Upper lobe of left lung (tissue), 4 donors: ENCODE results near the gene TUBGCP2.

ENCODE experiments used
- CTCF ChIP-seq, 6 experiments: fragments of 450-650 bp in 4 of 6; fragments of 200-600 bp in 2 of 6; sonication (generic) in 2 of 6; IDR thresholded peaks; one replicate each; pipeline ENCODE4 v1.5.1; 2016 to 2019; ENCODE audit warnings: antibody characterized with exemption in 6 of 6
- EP300 ChIP-seq, 4 donors: sonication (generic); formaldehyde crosslinking; IDR thresholded peaks; one replicate each; pipeline ENCODE4 v1.5.1; 2017; ENCODE audit warnings: antibody characterized with exemption in 4 of 4, control low read depth in 2 of 4
- POLR2A ChIP-seq, 4 donors: fragments of 450-650 bp; IDR thresholded peaks; one replicate each; pipeline ENCODE4 v1.5.1; 2016 to 2017; ENCODE audit warnings: antibody characterized with exemption in 4 of 4, mild to moderate bottlenecking in 2 of 4

DNA sequence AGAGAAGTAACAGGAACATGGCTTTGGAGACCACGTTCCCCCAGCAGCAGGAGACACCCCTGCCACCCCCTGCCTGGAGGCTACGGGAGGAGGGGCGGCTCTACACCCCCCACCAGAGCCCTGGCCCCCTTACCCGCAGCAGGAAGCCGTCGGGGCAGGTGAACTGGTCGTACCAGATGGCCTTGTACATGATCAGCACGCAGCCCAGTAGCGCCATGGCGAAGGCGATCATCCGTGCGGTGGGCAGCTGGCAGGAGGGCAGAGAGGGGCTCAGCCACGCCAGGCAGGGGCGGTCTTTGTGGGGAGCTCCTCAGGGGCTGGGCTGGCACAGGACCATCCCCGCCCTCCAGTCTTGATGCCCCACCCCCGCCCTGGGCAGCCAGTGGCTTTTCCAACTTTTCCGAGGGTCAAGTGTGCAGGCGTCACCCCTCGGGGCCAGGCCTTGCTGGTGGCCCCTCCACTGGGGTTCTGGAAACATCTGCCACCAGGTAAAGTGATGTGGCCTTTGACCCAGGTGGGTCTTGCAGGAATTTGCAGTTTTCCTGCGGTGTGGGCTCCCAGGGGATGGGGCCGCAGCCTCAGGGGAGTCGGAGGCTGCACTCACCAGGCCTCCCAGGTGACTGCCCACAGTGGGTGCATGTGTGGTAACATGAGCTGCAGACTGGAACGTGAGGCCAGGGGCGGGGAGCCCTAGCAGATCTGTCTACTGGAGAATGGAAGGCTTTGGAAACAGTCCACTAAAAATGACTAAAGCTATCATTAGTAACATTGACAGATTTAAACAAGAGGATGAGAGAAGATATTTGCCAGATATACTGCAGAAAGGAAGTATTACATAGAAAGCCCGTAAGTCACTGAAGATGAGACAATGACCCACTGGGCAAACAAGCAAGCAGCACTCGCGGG is 18.3 kb upstream of the TUBGCP2 start:
- TF ChIP-seq CTCF (IDR thresholded peaks at IDR 0.05) (no peak), POLR2A (IDR thresholded peaks at IDR 0.05) (no peak), EP300 (IDR thresholded peaks at IDR 0.05) (no peak)
